ENCODE results near the gene UBA5. TPM values are rescaled to one million over a fixed set of nuclear protein-coding genes. Genes with fewer than 3 reads are reported as not detected.
"Not testable (repeated sequence)": the region's sequence is repeated elsewhere in the genome, so short reads cannot be mapped to it uniquely, and the experiment has no call there.

Gene UBA5
- total RNA-seq (10 to 100 TPM; 33.0 to 33.7 TPM), polyA plus RNA-seq (10 to 100 TPM; 33.1 to 44.5 TPM)

GRCh38 chr3:132660052-132660810 lies at the start of gene UBA5:
Gene UBA5 (plus strand): TSS chr3:132660329. CDS start chr3:132660538, 209 bp downstream.
- peaks cover 0 to 16% of the 10 kb centered on the region in 2 donors for H3K36me3 Mint-ChIP-seq
- H3K4me3 Mint-ChIP-seq, result peak within 1 kb of the TSS; percentile 96 to 99 (median 98)
- H3K4me1 Mint-ChIP-seq, result peaks cover 41 to 73% (median 52%) of the 10 kb centered on the region in 4 donors
- ChIA-PET CTCF (ENCODE audit: partially characterized antibody) (interaction anchor here (1.1 to 2.8 kb wide), 3 partner anchors 17 to 25 kb away, joined by 3 to 7 read pairs (median 6); no protein-coding TSS in a partner anchor), POLR2A (ENCODE audit: partially characterized antibody) (interaction anchor here (0.5 to 2.1 kb wide), 9 partner anchors 8 to 1573 kb away, joined by 3 to 7 read pairs (median 3); partner anchors contain the start of genes CDV3 and DNAJC13)
- peak within 1 kb of the TSS; percentile 95 to 98 (median 97) for H3K27ac Mint-ChIP-seq
- intact Hi-C loops (cut with micrococcal nuclease), result loop anchor here (1.0 to 10.0 kb wide), 5 partner anchors 63 to 1825 kb away; partner anchors contain the start of genes ANAPC13, ASTE1, CDV3 and CEP63
- H3K9me3 Mint-ChIP-seq, result no peaks in the 10 kb centered on the region
- Histone ChIP-seq H3K4me1 (ENCODE audit: insufficient read depth, low read length) (peaks cover 53% of the 10 kb centered on the region), H3K9me3 (ENCODE audit: control insufficient read depth in 1 of 2, low read length in 2 of 2) (no peaks in the 10 kb centered on the region), H3K27me3 (ENCODE audit: insufficient read depth, low read length) (no peaks in the 10 kb centered on the region), H3K36me3 (ENCODE audit: insufficient read depth, low read length) (no peaks in the 10 kb centered on the region), H3K27ac (ENCODE audit: low read depth, low read length) (peak within 1 kb of the TSS; percentile 83), H3K4me3 (ENCODE audit: low read length in 2 of 2) (peak within 1 kb of the TSS; percentile 78 to 99)
- no peaks in the 10 kb centered on the region for H3K27me3 Mint-ChIP-seq
- DNase-seq, result peak; percentile 73 to 78 (median 76)

DNA sequence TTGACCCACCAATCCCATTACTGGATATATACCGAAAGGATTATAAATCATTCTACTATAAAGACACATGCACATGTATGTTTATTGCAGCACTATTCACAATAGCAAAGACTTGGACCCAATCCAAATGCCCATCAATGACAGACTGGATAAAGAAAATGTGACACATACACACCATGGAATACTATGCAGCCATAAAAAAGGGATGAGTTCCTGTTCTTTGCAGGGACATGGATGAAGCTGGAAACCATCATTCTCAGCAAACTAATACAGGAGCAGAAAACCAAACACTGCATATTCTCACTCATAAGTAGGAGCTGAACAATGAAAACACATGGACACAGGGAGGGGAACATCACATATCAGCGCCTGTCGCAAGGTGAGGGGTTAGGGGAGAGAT lies 44.8 kb upstream of the UBA5 start:
- POLR2A ChIA-PET (ENCODE audit: partially characterized antibody); intact Hi-C loops (cut with micrococcal nuclease); H3K4me1 Mint-ChIP-seq: not testable (repeated sequence)

GRCh38 chr3:132615881-132616280 lies 44.2 kb upstream of the UBA5 start:
- DNase-seq, result no peak
- Histone ChIP-seq H3K27me3 (ENCODE audit: insufficient read depth, low read length) (no peaks in the 10 kb centered on the region), H3K36me3 (ENCODE audit: insufficient read depth, low read length) (no peaks in the 10 kb centered on the region), H3K27ac (ENCODE audit: low read depth, low read length) (no peak overlapping the region), H3K4me3 (ENCODE audit: low read length in 2 of 2) (no peak overlapping the region), H3K9me3 (ENCODE audit: control insufficient read depth in 1 of 2, low read length in 2 of 2) (no peaks in the 10 kb centered on the region), H3K4me1 (ENCODE audit: insufficient read depth, low read length) (no peaks in the 10 kb centered on the region)
- CTCF ChIA-PET (ENCODE audit: partially characterized antibody), result no interaction called here
- no peak overlapping the region for H3K4me3 Mint-ChIP-seq
- peaks cover 34 to 59% of the 10 kb centered on the region in 2 donors for H3K36me3 Mint-ChIP-seq
- H3K4me1 Mint-ChIP-seq, result peaks cover 0 to 4% (median 1%) of the 10 kb centered on the region in 4 donors
- H3K27ac Mint-ChIP-seq, result no peak overlapping the region
- peaks cover 0 to 13% (median 4%) of the 10 kb centered on the region in 8 donors for H3K9me3 Mint-ChIP-seq
- POLR2A ChIA-PET (ENCODE audit: partially characterized antibody), result no interaction called here
- H3K27me3 Mint-ChIP-seq, result no peaks in the 10 kb centered on the region
- intact Hi-C loops (cut with micrococcal nuclease), result no loop called here

More for the DNA sequence above, 44.8 kb upstream of the UBA5 start:
- H3K27ac Mint-ChIP-seq; H3K36me3 ChIP-seq (ENCODE audit: insufficient read depth, low read length); H3K27me3 Mint-ChIP-seq; H3K9me3 ChIP-seq (ENCODE audit: control insufficient read depth in 1 of 2, low read length in 2 of 2); DNase-seq; H3K27ac ChIP-seq (ENCODE audit: low read depth, low read length); H3K4me1 ChIP-seq (ENCODE audit: insufficient read depth, low read length); H3K27me3 ChIP-seq (ENCODE audit: insufficient read depth, low read length); H3K4me3 Mint-ChIP-seq; H3K4me3 ChIP-seq (ENCODE audit: low read length in 2 of 2); CTCF ChIA-PET (ENCODE audit: partially characterized antibody): not testable (repeated sequence)
- H3K36me3 Mint-ChIP-seq, result peaks cover 28 to 55% of the 10 kb centered on the region in 2 donors
- peaks cover 0 to 13% (median 4%) of the 10 kb centered on the region in 8 donors for H3K9me3 Mint-ChIP-seq

DNA sequence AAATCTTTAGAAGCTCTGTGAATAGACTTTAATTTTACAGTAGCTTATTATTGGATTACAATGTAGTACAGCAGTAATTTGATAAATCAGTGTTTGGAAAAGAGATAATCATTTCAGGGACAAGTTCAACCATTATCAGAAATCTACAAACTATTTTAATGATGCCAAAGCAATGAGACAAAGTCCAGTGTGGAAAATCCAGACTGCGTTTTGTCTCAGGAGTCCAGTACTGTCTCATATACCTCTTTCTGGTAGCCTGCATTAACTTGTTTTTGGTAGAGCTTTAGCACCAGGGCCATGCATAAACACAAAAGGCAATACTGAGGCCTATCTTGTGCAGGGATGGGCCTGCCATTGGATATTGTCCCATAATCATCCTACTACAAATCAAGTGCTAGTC lies 43.3 kb upstream of the UBA5 start:
- no peak for DNase-seq
- CTCF ChIA-PET (ENCODE audit: partially characterized antibody), result no interaction called here
- H3K4me3 Mint-ChIP-seq, result no peak overlapping the region
- Histone ChIP-seq H3K27ac (ENCODE audit: low read depth, low read length) (no peak overlapping the region), H3K4me1 (ENCODE audit: insufficient read depth, low read length) (no peaks in the 10 kb centered on the region), H3K4me3 (ENCODE audit: low read length in 2 of 2) (no peak overlapping the region), H3K27me3 (ENCODE audit: insufficient read depth, low read length) (no peaks in the 10 kb centered on the region), H3K36me3 (ENCODE audit: insufficient read depth, low read length) (no peaks in the 10 kb centered on the region), H3K9me3 (ENCODE audit: control insufficient read depth in 1 of 2, low read length in 2 of 2) (no peaks in the 10 kb centered on the region)
- H3K27ac Mint-ChIP-seq, result no peak overlapping the region
- peaks cover 0 to 4% (median 1%) of the 10 kb centered on the region in 4 donors for H3K4me1 Mint-ChIP-seq
- intact Hi-C loops (cut with micrococcal nuclease), result no loop called here
- POLR2A ChIA-PET (ENCODE audit: partially characterized antibody), result no interaction called here
- peaks cover 34 to 59% of the 10 kb centered on the region in 2 donors for H3K36me3 Mint-ChIP-seq
- H3K9me3 Mint-ChIP-seq, result peaks cover 0 to 13% (median 4%) of the 10 kb centered on the region in 8 donors
- no peaks in the 10 kb centered on the region for H3K27me3 Mint-ChIP-seq

DNA sequence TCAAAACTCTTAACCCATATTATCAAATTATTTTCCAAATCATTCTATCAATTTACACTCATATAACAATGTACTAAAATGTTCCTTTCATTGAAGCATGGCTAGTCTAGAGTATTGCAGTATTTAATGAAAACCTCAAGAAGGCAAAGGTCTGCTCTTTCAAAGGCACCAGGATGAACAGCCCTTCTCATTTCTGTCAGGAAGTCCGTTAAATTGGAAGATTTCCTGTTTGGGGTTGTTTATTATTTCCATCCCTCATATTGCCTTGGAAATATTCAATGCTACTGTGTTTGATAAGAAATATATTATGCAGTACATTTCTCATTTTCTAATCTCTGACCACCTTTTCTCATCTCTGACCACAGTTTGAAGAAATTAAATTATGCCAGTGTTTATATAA lies 38.0 kb upstream of the UBA5 start:
- DNase-seq, result no peak
- no peak overlapping the region for H3K4me3 ChIP-seq (ENCODE audit: low read length in 2 of 2)
- H3K27me3 ChIP-seq (ENCODE audit: insufficient read depth, low read length), result no peaks in the 10 kb centered on the region
- H3K27ac ChIP-seq (ENCODE audit: low read depth, low read length), result no peak overlapping the region
- intact Hi-C loops (cut with micrococcal nuclease), result no loop called here
- Mint-ChIP-seq H3K4me1 (peaks cover 0 to 6% (median 3%) of the 10 kb centered on the region in 4 donors), H3K4me3 (no peak overlapping the region), H3K27me3 (no peaks in the 10 kb centered on the region), H3K36me3 (peaks cover 36 to 44% of the 10 kb centered on the region in 2 donors), H3K9me3 (peaks cover 0 to 4% (median 0%) of the 10 kb centered on the region in 8 donors), H3K27ac (no peak overlapping the region)
- POLR2A ChIA-PET (ENCODE audit: partially characterized antibody), result no interaction called here
- H3K36me3 ChIP-seq (ENCODE audit: insufficient read depth, low read length), result peaks cover 4% of the 10 kb centered on the region
- no peaks in the 10 kb centered on the region for H3K4me1 ChIP-seq (ENCODE audit: insufficient read depth, low read length)
- H3K9me3 ChIP-seq (ENCODE audit: control insufficient read depth in 1 of 2, low read length in 2 of 2), result no peaks in the 10 kb centered on the region
- CTCF ChIA-PET (ENCODE audit: partially characterized antibody), result no interaction called here

GRCh38 chr3:132622761-132623160 lies 37.4 kb upstream of the UBA5 start:
- Histone ChIP-seq H3K9me3 (ENCODE audit: control insufficient read depth in 1 of 2, low read length in 2 of 2) (no peaks in the 10 kb centered on the region), H3K27me3 (ENCODE audit: insufficient read depth, low read length) (no peaks in the 10 kb centered on the region), H3K4me1 (ENCODE audit: insufficient read depth, low read length) (no peaks in the 10 kb centered on the region), H3K36me3 (ENCODE audit: insufficient read depth, low read length) (peaks cover 4% of the 10 kb centered on the region), H3K4me3 (ENCODE audit: low read length in 2 of 2) (no peak overlapping the region), H3K27ac (ENCODE audit: low read depth, low read length) (no peak overlapping the region)
- DNase-seq, result no peak
- peaks cover 0 to 4% (median 3%) of the 10 kb centered on the region in 4 donors for H3K4me1 Mint-ChIP-seq
- H3K36me3 Mint-ChIP-seq, result peaks cover 31 to 41% of the 10 kb centered on the region in 2 donors
- ChIA-PET POLR2A (ENCODE audit: partially characterized antibody) (no interaction called here), CTCF (ENCODE audit: partially characterized antibody) (interaction anchor here (1.3 kb wide), 1 partner anchor 87 kb away, joined by 3 read pairs; no protein-coding TSS in a partner anchor)
- intact Hi-C loops (cut with micrococcal nuclease), result no loop called here
- no peak overlapping the region for H3K4me3 Mint-ChIP-seq
- H3K27ac Mint-ChIP-seq, result no peak overlapping the region
- H3K27me3 Mint-ChIP-seq, result no peaks in the 10 kb centered on the region
- peaks cover 0 to 2% (median 0%) of the 10 kb centered on the region in 8 donors for H3K9me3 Mint-ChIP-seq

DNA sequence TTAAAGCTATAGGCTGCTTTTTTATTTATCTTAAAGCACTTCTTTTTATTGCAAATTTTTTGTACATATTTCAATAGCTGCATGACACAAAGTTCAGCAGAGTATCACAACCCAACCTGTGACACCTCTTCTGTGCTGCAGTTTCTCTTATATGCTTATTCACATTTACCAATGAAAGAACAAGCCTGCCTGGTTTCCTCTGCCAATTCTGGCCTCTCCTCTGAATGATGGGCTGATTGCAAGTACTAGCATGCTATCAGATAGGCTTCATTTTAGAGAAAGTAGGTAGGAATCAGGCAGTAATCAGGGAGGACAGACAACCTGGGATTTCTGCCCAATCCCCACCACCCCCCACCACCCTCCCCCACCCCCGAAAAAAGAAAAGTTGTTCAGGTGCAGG lies 36.5 kb upstream of the UBA5 start:
- Histone ChIP-seq H3K4me1 (ENCODE audit: insufficient read depth, low read length) (no peaks in the 10 kb centered on the region), H3K9me3 (ENCODE audit: control insufficient read depth in 1 of 2, low read length in 2 of 2) (no peaks in the 10 kb centered on the region), H3K27ac (ENCODE audit: low read depth, low read length) (no peak overlapping the region), H3K36me3 (ENCODE audit: insufficient read depth, low read length) (peaks cover 4% of the 10 kb centered on the region), H3K27me3 (ENCODE audit: insufficient read depth, low read length) (no peaks in the 10 kb centered on the region), H3K4me3 (ENCODE audit: low read length in 2 of 2) (no peak overlapping the region)
- no peak overlapping the region for H3K27ac Mint-ChIP-seq
- CTCF ChIA-PET (ENCODE audit: partially characterized antibody), result interaction anchor here (1.3 kb wide), 1 partner anchor 88 kb away, joined by 3 read pairs; no protein-coding TSS in a partner anchor
- intact Hi-C loops (cut with micrococcal nuclease), result no loop called here
- POLR2A ChIA-PET (ENCODE audit: partially characterized antibody), result no interaction called here
- peaks cover 36 to 46% of the 10 kb centered on the region in 2 donors for H3K36me3 Mint-ChIP-seq
- peaks cover 0 to 4% (median 3%) of the 10 kb centered on the region in 4 donors for H3K4me1 Mint-ChIP-seq
- peaks cover 0 to 2% (median 0%) of the 10 kb centered on the region in 8 donors for H3K9me3 Mint-ChIP-seq
- no peak overlapping the region for H3K4me3 Mint-ChIP-seq
- DNase-seq, result no peak
- no peaks in the 10 kb centered on the region for H3K27me3 Mint-ChIP-seq

Measured in CD4-positive, alpha-beta memory T cell (primary cell).